ENCODE measurements around the gene BORCS6. TPM values are rescaled to one million over a fixed set of nuclear protein-coding genes. Genes with fewer than 3 reads are reported as not detected.

Gene BORCS6
- total and polyA plus RNA-seq, 2 donors from 2014 or later: 8.6 to 15.4 TPM

DNA sequence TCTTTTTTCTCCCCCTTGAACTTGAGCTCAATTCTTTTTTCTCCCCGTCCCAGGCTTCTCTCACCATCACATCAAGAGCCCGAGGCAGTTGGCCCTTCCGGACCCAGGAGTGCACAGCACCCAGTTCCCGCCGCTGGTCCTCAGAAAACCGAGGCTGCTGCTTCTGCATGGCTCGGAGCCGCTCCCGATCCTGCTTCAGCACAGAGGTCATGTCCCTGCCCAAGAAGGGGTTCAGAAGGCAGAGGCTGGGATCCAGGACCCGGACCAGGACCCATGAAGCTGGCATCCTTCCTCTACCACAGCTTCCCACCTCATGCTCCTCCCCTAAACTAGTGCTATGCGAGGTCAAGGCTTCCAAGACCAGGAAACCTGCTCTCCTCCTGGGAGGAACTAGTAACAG is 48.2 kb downstream of the BORCS6 start:
- DNase-seq: peak in 1 of 5 donors; percentile 42
- intact Hi-C loops (cut with DNase I): no loop called here
- no peak overlapping the region for H3K4me3 ChIP-seq (ENCODE audit: low read length in 3 of 3)
- H3K9ac ChIP-seq (ENCODE audit: low read length in 3 of 3): no peak overlapping the region
- no peak for FAIRE-seq
- H3K27ac ChIP-seq (ENCODE audit: low read depth in 2 of 2, low read length in 2 of 2): no peak overlapping the region
- TF ChIP-seq, protein P1, sequence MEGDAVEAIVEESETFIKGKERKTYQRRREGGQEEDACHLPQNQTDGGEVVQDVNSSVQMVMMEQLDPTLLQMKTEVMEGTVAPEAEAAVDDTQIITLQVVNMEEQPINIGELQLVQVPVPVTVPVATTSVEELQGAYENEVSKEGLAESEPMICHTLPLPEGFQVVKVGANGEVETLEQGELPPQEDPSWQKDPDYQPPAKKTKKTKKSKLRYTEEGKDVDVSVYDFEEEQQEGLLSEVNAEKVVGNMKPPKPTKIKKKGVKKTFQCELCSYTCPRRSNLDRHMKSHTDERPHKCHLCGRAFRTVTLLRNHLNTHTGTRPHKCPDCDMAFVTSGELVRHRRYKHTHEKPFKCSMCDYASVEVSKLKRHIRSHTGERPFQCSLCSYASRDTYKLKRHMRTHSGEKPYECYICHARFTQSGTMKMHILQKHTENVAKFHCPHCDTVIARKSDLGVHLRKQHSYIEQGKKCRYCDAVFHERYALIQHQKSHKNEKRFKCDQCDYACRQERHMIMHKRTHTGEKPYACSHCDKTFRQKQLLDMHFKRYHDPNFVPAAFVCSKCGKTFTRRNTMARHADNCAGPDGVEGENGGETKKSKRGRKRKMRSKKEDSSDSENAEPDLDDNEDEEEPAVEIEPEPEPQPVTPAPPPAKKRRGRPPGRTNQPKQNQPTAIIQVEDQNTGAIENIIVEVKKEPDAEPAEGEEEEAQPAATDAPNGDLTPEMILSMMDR (IDR thresholded peaks at IDR 0.05; ENCODE audit: borderline replicate concordance, extremely low read depth, insufficient read depth): no peak
- H3K27me3 ChIP-seq (ENCODE audit: control insufficient read depth, insufficient read depth, low read length): no peaks in the 10 kb centered on the region
- peaks cover 0 to 63% (median 55%) of the 10 kb centered on the region in 3 donors for H3K36me3 ChIP-seq (ENCODE audit: control insufficient read depth in 2 of 3, insufficient read depth in 3 of 3, low read length in 3 of 3)
- H3K4me1 ChIP-seq (ENCODE audit: control insufficient read depth in 2 of 3, insufficient read depth in 2 of 3, low read depth in 1 of 3, low read length in 3 of 3): peaks cover 0 to 11% (median 5%) of the 10 kb centered on the region in 3 donors
- H3K9me3 ChIP-seq (ENCODE audit: control insufficient read depth in 2 of 3, insufficient read depth in 1 of 3, low read length in 3 of 3): no peaks in the 10 kb centered on the region

GRCh38 chr17:8141045-8141444 is 48.9 kb downstream of the BORCS6 start:
- intact Hi-C loops (cut with DNase I): no loop called here
- Histone ChIP-seq H3K4me1 (ENCODE audit: control insufficient read depth in 2 of 3, insufficient read depth in 2 of 3, low read depth in 1 of 3, low read length in 3 of 3) (peaks cover 0 to 11% (median 5%) of the 10 kb centered on the region in 3 donors), H3K4me3 (ENCODE audit: low read length in 3 of 3) (no peak overlapping the region), H3K36me3 (ENCODE audit: control insufficient read depth in 2 of 3, insufficient read depth in 3 of 3, low read length in 3 of 3) (peaks cover 0 to 56% (median 48%) of the 10 kb centered on the region in 3 donors), H3K9me3 (ENCODE audit: control insufficient read depth in 2 of 3, insufficient read depth in 1 of 3, low read length in 3 of 3) (no peaks in the 10 kb centered on the region), H3K27me3 (ENCODE audit: control insufficient read depth, insufficient read depth, low read length) (no peaks in the 10 kb centered on the region), H3K9ac (ENCODE audit: low read length in 3 of 3) (no peak overlapping the region), H3K27ac (ENCODE audit: low read depth in 2 of 2, low read length in 2 of 2) (no peak overlapping the region)
- FAIRE-seq: no peak
- peak in 1 of 5 donors; percentile 40 for DNase-seq
- TF ChIP-seq, protein P1 (IDR thresholded peaks at IDR 0.05; ENCODE audit: borderline replicate concordance, extremely low read depth, insufficient read depth): no peak

DNA sequence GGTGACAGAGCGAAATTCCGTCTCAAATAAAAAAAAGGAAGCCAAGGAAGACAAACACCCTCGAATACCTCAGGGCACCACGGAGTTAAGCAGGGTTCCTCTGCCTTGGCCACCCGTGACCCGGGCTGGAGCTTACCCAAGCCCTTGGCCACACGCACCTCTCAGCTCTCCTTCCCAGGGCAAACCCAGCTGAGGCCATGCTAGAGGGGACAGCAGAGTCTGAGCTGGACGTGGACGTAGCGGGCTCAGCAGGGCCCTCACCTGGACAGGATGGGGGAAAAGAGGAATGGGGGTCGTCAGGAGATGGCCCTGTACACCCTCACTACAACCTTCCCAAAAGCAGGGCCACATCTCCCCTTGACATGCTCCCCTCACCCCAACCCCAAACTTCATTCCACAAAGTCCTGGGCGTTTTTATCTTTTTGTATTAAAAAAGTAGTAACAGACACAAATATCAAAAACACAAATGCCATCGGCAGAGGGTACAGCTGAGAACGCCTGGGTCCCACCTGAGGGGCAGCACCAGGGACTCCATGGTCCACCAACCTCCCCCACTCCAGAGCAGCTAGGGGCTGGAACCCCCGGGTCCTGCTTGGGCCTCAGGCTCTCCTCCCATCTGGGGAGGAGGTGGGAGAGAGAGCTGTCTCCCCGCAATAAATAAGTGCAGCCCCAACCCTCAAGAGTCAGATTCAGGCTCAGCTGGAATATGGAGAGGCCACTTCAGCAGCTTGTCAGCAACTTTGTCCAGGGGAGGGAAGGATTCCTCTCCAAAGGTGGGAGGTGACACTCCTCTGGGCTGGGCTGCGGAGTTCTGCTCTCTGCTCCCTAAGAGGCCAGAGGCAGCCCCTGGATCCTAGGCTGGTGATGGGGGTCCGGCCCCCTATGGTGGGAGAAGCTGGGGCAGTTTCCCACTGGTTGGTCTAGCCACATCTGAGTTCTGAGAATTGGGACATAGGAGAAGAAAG is 49.6 kb downstream of the BORCS6 start:
- DNase-seq (peak in 1 of 5 donors; percentile 52), FAIRE-seq (no peak)
- no peak overlapping the region for H3K9ac ChIP-seq (ENCODE audit: low read length in 3 of 3)
- H3K27me3 ChIP-seq (ENCODE audit: control insufficient read depth, insufficient read depth, low read length): no peaks in the 10 kb centered on the region
- peaks cover 0 to 11% (median 5%) of the 10 kb centered on the region in 3 donors for H3K4me1 ChIP-seq (ENCODE audit: control insufficient read depth in 2 of 3, insufficient read depth in 2 of 3, low read depth in 1 of 3, low read length in 3 of 3)
- no peak overlapping the region for H3K4me3 ChIP-seq (ENCODE audit: low read length in 3 of 3)
- H3K36me3 ChIP-seq (ENCODE audit: control insufficient read depth in 2 of 3, insufficient read depth in 3 of 3, low read length in 3 of 3): peaks cover 0 to 49% (median 41%) of the 10 kb centered on the region in 3 donors
- TF ChIP-seq, protein P1 (IDR thresholded peaks at IDR 0.05; ENCODE audit: borderline replicate concordance, extremely low read depth, insufficient read depth): no peak
- H3K27ac ChIP-seq (ENCODE audit: low read depth in 2 of 2, low read length in 2 of 2): no peak overlapping the region
- intact Hi-C loops (cut with DNase I): no loop called here
- no peaks in the 10 kb centered on the region for H3K9me3 ChIP-seq (ENCODE audit: control insufficient read depth in 2 of 3, insufficient read depth in 1 of 3, low read length in 3 of 3)

Measured in kidney (tissue), 14 donors.